ENCODE data around the gene FAM209B.
"Not testable (repeated sequence)": the region's sequence is repeated elsewhere in the genome, so short reads cannot be mapped to it uniquely, and the experiment has no call there.

The FAM209B gene

DNA sequence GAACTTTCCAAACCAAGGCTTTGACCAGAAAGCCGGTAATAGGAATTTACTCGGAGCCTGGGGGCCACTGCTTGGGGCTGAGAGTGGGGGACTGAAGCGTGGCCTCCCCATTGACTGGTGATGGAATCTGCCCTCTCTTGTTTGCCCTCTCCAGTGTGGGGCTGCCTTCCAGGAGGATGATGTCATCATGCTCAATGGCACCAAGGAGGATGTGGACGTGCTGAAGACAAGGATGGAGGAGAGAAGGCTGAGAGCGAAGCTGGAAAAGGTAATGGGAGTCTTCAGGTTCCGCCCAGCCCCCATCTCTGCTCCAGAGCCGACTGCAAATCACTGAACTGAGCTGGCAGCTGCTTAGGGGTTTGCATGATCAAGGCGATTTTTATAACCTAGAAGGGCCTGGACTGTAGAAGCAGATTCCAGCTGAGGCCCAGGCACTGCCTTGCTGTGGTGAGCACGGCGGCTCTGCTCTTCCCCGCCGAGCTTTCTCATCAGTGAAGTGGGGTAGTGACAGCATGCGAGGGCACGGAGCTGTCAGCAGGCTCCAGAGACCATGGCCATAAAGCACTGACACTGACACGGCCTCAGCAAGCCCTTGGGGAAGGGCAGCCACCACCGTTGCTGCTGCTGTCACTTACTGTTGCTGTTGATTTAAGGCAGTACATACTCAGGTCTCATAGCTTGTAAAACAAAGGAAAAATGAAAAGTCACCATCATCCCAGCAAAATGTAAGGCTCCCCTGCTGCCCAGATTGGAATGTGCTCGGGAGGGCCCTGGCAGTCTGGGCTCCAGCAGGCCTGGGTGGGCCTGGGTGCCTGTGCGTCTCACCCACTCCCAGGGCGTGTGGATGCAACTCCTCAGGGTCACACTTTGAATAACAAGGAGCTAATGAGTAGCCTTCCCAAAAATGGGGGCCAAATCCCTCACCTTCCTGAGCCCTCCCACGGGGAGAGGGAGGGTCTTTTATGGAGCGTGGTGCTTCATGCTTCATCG, 19.6 kb upstream of the FAM209B start:
- no peak for DNase-seq (ENCODE audit: low read depth, low spot score)
- no peak overlapping the region for H3K4me3 ChIP-seq
- no peak overlapping the region for H3K9ac ChIP-seq (ENCODE audit: insufficient read length)
- TF ChIP-seq FOXP2 (optimal IDR thresholded peaks at IDR 0.05; ENCODE audit: control extremely low read depth, extremely low read length, insufficient read depth) (no peak), EZH2 (IDR thresholded peaks at IDR 0.05) (no peak), POLR2AphosphoS5 (IDR thresholded peaks at IDR 0.05; ENCODE audit: borderline replicate concordance, low read depth, low read length) (no peak)
- no peaks in the 10 kb centered on the region for H3K9me3 ChIP-seq (ENCODE audit: low read depth, low read length)
- no peak overlapping the region for H3K27ac ChIP-seq
- peaks cover 17% of the 10 kb centered on the region; the same call in 1 of the 2 replicates for H3K36me3 ChIP-seq (ENCODE audit: insufficient read depth, low read length)

DNA sequence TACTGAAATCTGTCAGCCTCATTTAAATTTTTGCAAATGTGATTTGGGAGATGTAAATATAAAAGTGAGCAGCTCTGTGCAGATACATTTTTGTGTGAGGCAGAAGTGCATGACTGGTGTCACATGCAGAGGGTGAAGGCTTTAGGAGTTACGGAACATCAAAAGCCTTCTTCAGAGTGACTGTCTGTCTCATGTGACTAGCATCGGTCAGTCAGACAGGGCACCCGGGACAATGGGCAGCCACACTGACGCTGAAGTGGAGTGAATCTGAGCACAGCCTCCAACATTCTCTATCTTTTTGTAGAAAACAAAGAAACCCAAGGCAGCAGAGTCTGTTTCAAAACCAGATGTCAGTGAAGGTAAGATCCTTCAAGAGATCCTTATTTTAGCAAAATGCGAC, 16.4 kb upstream of the FAM209B start:
- H3K36me3 ChIP-seq (ENCODE audit: insufficient read depth, low read length) = peaks cover 37% of the 10 kb centered on the region; the same call in 1 of the 2 replicates
- no peak overlapping the region for H3K27ac ChIP-seq
- H3K9me3 ChIP-seq (ENCODE audit: low read depth, low read length) = no peaks in the 10 kb centered on the region

DNA sequence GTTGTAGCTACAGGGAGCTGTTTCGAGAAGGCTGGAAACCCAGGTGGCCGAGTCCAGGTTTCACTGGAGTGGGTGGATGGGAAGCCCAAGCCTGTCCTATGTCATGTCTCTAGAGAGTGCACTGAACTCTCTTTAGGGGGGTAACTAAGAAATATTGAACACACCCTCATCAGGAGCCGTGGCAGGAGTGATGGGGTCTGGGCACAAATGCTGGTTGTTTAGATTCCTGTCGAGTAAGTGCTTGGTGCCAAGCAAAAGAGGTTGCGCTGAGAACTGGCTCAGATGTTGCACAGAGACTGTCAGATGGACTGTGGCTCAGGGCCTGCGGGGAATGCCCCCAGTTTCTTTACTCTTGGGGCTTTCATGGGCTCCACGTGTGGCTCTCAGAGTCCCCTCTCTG, 15.8 kb upstream of the FAM209B start:
- Histone ChIP-seq H3K27ac (no peak overlapping the region), H3K9ac (ENCODE audit: insufficient read length) (no peak overlapping the region), H3K4me3 (no peak overlapping the region), H3K9me3 (ENCODE audit: low read depth, low read length) (no peaks in the 10 kb centered on the region), H3K36me3 (ENCODE audit: insufficient read depth, low read length) (peaks cover 37% of the 10 kb centered on the region; the same call in 1 of the 2 replicates)
- TF ChIP-seq FOXP2 (optimal IDR thresholded peaks at IDR 0.05; ENCODE audit: control extremely low read depth, extremely low read length, insufficient read depth) = no peak
- no peak for TF ChIP-seq POLR2AphosphoS5 (IDR thresholded peaks at IDR 0.05; ENCODE audit: borderline replicate concordance, low read depth, low read length)
- TF ChIP-seq EZH2 (IDR thresholded peaks at IDR 0.05) = no peak
- DNase-seq (ENCODE audit: low read depth, low spot score) = no peak

More for the DNA sequence above, 16.4 kb upstream of the FAM209B start:
- no peak for TF ChIP-seq FOXP2 (optimal IDR thresholded peaks at IDR 0.05; ENCODE audit: control extremely low read depth, extremely low read length, insufficient read depth)
- no peak for TF ChIP-seq POLR2AphosphoS5 (IDR thresholded peaks at IDR 0.05; ENCODE audit: borderline replicate concordance, low read depth, low read length)
- no peak for TF ChIP-seq EZH2 (IDR thresholded peaks at IDR 0.05)
- Histone ChIP-seq H3K4me3 (no peak overlapping the region), H3K9ac (ENCODE audit: insufficient read length) (no peak overlapping the region)
- no peak for DNase-seq (ENCODE audit: low read depth, low spot score)

DNA sequence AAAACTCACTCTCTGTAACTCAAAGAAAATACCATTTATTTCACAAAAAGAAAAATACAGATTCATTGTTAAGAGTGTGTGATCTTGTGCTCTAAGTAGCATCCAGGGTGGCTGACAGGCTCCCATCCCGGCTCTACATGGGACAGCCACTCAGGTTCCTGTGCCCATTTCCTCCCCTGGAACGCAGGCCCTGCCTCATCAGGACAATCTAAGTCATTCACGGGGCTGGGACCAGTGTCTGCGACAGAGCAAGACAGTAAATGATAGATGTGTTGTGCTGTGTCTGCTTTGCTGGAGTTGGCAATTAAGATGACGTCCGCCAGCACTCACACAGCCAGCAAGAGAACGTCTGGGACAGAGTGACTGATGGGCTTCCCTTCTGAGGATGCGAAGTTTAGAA, 15.4 kb upstream of the FAM209B start:
- no peak overlapping the region for H3K9ac ChIP-seq (ENCODE audit: insufficient read length)
- peaks cover 37% of the 10 kb centered on the region; the same call in 1 of the 2 replicates for H3K36me3 ChIP-seq (ENCODE audit: insufficient read depth, low read length)
- H3K4me3 ChIP-seq = no peak overlapping the region
- no peak overlapping the region for H3K27ac ChIP-seq
- H3K9me3 ChIP-seq (ENCODE audit: low read depth, low read length) = no peaks in the 10 kb centered on the region
- no peak for DNase-seq (ENCODE audit: low read depth, low spot score)
- TF ChIP-seq POLR2AphosphoS5 (IDR thresholded peaks at IDR 0.05; ENCODE audit: borderline replicate concordance, low read depth, low read length) (no peak), EZH2 (IDR thresholded peaks at IDR 0.05) (no peak), FOXP2 (optimal IDR thresholded peaks at IDR 0.05; ENCODE audit: control extremely low read depth, extremely low read length, insufficient read depth) (no peak)

DNA sequence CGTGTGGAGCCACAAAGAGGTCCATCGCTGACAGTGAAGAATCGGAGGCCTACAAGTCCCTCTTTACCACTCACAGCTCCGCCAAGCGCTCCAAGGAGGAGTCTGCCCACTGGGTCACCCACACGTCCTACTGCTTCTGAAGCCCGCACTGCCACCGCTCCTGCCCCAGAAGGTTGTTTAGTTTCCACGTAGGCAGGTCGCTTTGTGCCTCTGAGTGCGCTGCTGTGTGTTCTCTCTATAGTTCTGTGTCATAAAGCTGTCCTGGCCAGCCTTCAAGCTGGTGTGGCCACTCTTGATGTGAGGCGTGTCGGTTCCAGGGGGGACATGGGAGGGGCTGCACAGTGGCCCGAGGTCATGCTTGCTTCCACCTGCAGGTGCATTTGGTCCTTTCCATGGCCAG, 14.9 kb upstream of the FAM209B start:
- no peak for DNase-seq (ENCODE audit: low read depth, low spot score)
- H3K36me3 ChIP-seq (ENCODE audit: insufficient read depth, low read length) = peaks cover 37% of the 10 kb centered on the region; the same call in 1 of the 2 replicates
- H3K9ac ChIP-seq (ENCODE audit: insufficient read length) = no peak overlapping the region
- no peak overlapping the region for H3K27ac ChIP-seq
- no peak overlapping the region for H3K4me3 ChIP-seq
- no peaks in the 10 kb centered on the region for H3K9me3 ChIP-seq (ENCODE audit: low read depth, low read length)
- no peak for TF ChIP-seq EZH2 (IDR thresholded peaks at IDR 0.05)
- TF ChIP-seq FOXP2 (optimal IDR thresholded peaks at IDR 0.05; ENCODE audit: control extremely low read depth, extremely low read length, insufficient read depth) = no peak
- no peak for TF ChIP-seq POLR2AphosphoS5 (IDR thresholded peaks at IDR 0.05; ENCODE audit: borderline replicate concordance, low read depth, low read length)

DNA sequence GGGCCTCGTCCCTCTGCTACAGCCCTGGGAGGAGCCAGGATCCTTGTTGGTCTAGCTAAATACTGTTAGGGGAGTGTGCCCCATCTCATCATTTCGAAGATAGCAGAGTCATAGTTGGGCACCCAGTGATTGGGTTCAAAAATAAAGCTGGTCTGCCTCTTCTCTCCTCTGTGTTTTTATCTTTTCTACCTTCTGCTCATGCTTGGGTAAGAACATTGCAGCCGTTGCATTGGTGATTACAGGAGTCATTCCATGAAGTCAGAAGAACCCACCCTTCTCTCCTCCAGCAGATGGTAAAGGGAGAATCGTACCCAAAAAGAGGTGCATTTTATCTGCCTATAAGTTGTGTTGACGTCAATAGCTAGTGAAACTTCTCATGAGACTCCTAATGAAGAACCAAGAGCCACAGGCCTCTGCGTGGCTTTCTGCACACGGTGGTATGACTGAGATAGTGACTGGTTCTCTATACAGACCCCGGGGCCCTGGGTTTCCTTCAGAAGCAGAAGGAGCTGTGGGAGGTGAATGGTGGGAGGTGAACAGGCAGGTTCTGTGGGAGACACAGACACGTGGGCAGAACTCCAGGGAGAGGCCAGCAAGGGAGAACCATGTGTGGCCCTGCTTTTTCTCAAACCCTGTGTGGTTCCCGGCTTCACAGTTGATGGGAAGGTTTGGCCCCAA, 14.2 kb upstream of the FAM209B start:
- no peak overlapping the region for H3K9ac ChIP-seq (ENCODE audit: insufficient read length)
- peaks cover 37% of the 10 kb centered on the region; the same call in 1 of the 2 replicates for H3K36me3 ChIP-seq (ENCODE audit: insufficient read depth, low read length)
- DNase-seq (ENCODE audit: low read depth, low spot score) = no peak
- TF ChIP-seq FOXP2 (optimal IDR thresholded peaks at IDR 0.05; ENCODE audit: control extremely low read depth, extremely low read length, insufficient read depth) = no peak
- TF ChIP-seq POLR2AphosphoS5 (IDR thresholded peaks at IDR 0.05; ENCODE audit: borderline replicate concordance, low read depth, low read length) = no peak
- no peak for TF ChIP-seq EZH2 (IDR thresholded peaks at IDR 0.05)
- no peak overlapping the region for H3K4me3 ChIP-seq
- H3K9me3 ChIP-seq (ENCODE audit: low read depth, low read length) = no peaks in the 10 kb centered on the region
- H3K27ac ChIP-seq = no peak overlapping the region

DNA sequence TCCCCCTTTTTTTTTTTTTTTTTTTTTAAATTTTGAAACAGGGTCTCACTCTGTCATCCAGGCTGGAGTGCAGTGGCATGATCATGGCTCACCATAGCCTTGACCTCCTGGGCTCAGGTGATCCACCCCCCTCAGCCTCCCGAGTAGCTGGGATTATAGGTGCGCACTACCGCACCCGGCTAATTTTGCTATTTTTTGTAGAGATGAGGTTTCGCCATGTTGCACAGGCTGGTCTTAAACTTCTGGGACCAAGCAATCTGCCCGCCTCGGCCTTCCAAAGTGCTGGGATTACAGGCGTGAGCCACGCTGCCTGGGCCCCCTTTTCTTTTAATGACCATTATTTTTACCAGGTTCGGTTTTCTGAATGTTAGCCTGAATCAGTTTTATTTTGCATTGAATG, 13.5 kb upstream of the FAM209B start:
- DNase-seq (ENCODE audit: low read depth, low spot score) = no peak
- Histone ChIP-seq H3K9ac (ENCODE audit: insufficient read length) (no peak overlapping the region), H3K9me3 (ENCODE audit: low read depth, low read length) (no peaks in the 10 kb centered on the region), H3K36me3 (ENCODE audit: insufficient read depth, low read length) (peaks cover 37% of the 10 kb centered on the region; the same call in 1 of the 2 replicates), H3K4me3 (no peak overlapping the region), H3K27ac (no peak overlapping the region)
- TF ChIP-seq FOXP2 (optimal IDR thresholded peaks at IDR 0.05; ENCODE audit: control extremely low read depth, extremely low read length, insufficient read depth) = no peak
- no peak for TF ChIP-seq POLR2AphosphoS5 (IDR thresholded peaks at IDR 0.05; ENCODE audit: borderline replicate concordance, low read depth, low read length)
- TF ChIP-seq EZH2 (IDR thresholded peaks at IDR 0.05) = no peak

DNA sequence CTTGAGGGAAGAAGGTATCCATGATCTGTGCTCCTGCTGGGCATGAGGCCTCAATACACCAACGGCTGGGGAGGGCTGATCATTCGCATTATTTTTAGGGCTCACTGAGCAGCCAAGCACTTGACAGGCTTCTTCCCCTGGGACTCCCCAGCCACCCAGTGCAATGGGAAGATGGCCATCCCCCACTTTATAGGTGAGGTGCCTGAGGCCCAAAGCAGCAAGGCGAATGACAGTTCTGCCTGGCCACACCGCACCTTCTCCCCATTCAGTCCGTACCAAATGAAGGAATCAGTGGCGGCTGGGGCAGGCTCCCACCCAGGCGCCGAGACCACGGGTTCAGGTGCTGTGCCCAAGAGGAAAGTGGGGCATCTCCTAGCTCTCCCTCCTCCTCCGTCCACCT, 12.9 kb upstream of the FAM209B start:
- no peaks in the 10 kb centered on the region for H3K9me3 ChIP-seq (ENCODE audit: low read depth, low read length)
- TF ChIP-seq EZH2 (IDR thresholded peaks at IDR 0.05) = no peak
- TF ChIP-seq FOXP2 (optimal IDR thresholded peaks at IDR 0.05; ENCODE audit: control extremely low read depth, extremely low read length, insufficient read depth) = no peak
- TF ChIP-seq POLR2AphosphoS5 (IDR thresholded peaks at IDR 0.05; ENCODE audit: borderline replicate concordance, low read depth, low read length) = no peak
- no peak for DNase-seq (ENCODE audit: low read depth, low spot score)
- H3K9ac ChIP-seq (ENCODE audit: insufficient read length) = no peak overlapping the region
- H3K36me3 ChIP-seq (ENCODE audit: insufficient read depth, low read length) = peaks cover 37% of the 10 kb centered on the region; the same call in 1 of the 2 replicates
- H3K27ac ChIP-seq = peak overlapping the region; percentile 63
- H3K4me3 ChIP-seq = no peak overlapping the region

DNA sequence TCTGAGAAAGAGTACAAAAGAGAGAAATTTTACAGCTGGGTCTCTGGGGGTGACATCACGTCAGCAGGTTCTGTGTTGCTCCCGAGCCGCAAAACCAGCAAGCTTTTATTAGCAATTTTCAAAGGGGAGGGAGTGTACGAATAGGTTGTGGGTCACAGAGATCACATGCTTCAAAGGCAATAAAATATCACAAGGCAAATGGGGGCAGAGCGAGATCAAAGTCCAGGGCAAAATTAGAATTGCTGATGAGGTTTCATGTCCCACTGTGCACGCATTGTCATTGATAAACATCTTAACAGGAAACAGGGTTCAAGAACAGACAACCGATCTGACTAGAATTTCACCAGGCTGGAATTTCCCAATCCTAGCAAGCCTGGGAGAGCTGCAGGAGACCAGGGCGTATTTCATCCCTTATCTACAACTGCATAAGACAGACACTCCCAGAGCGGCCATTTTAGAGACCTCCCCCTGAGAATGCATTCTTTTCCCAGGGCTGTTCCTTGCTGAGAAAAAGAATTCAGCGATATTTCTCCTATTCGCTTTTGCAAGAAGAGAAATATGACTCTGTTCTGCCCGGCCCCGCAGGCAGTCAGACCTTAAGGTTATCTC, 12.2 kb upstream of the FAM209B start:
- H3K9me3 ChIP-seq (ENCODE audit: low read depth, low read length); H3K9ac ChIP-seq (ENCODE audit: insufficient read length): not testable (repeated sequence)
- Histone ChIP-seq H3K36me3 (ENCODE audit: insufficient read depth, low read length) (peaks cover 35% of the 10 kb centered on the region; the same call in 1 of the 2 replicates), H3K27ac (peak overlapping the region; percentile 92), H3K4me3 (peak overlapping the region; percentile 62)
- peak; percentile 44 for DNase-seq (ENCODE audit: low read depth, low spot score)
